ENCODE measurements around the gene BAIAP3. TPM values are rescaled to one million over a fixed set of nuclear protein-coding genes. Genes with fewer than 3 reads are reported as not detected.

Gene BAIAP3
- total and polyA plus RNA-seq, 2 of the 4 experiments (the other 2 are of a cell fraction) = 0.36 to 0.65 TPM

DNA sequence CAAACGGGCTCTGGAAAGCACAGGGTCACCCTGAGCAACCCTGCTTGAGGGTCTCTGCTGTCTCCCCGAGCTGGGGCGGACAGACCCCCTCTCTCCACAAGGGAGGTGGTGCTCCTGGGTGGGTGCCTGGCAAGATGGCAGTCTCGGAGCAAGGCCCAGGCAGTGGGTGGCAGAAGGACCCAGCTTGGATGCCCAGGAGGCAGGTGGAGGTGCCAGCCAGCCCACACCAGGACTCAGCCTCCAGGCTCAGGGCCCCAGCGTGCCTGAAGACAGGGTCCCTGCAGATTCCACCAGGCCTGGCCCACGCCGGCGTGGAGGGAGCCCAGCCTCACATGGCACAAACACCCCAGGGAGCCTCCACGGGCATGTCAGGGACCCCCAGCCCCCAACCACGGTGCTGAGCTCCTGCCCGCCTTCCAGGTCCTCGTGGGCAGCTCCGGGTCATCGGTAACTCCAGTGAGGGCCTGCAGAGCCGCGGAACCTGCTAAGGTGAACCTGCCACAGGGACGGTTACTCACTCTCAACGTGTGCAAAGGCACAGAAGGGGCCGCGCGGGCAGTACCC lies 60.2 kb downstream of the BAIAP3 start:
- Histone ChIP-seq H3K9ac (ENCODE audit: low read depth, low read length) (no peak overlapping the region), H3K18ac (ENCODE audit: low read depth, low read length) (no peak overlapping the region), H2BK5ac (ENCODE audit: low read depth, low read length, poor library complexity, severe bottlenecking) (no peak overlapping the region), H2BK120ac (ENCODE audit: low read depth, low read length) (no peak overlapping the region), H3K56ac (ENCODE audit: extremely low read depth, insufficient read depth, low read length) (no peak overlapping the region), H3K9me3 (ENCODE audit: control insufficient read depth, insufficient read depth, low read length) (no peaks in the 10 kb centered on the region), H3K36me3 (ENCODE audit: control insufficient read depth, insufficient read depth, low read length) (peaks cover 35% of the 10 kb centered on the region), H3K79me1 (ENCODE audit: low read depth in 1 of 2, low read length in 2 of 2) (no peaks in the 10 kb centered on the region), H4K20me1 (ENCODE audit: insufficient read depth, low read length) (no peaks in the 10 kb centered on the region), H4K91ac (ENCODE audit: insufficient read depth, low read depth, low read length) (no peak overlapping the region), H3K27ac (ENCODE audit: insufficient read depth, low read length) (no peak overlapping the region), H2AFZ (replicated peaks; ENCODE audit: low read length, poor library complexity) (no peak overlapping the region), H4K8ac (ENCODE audit: low read depth in 2 of 2, low read length in 2 of 2) (no peak overlapping the region), H2BK15ac (ENCODE audit: low read depth, low read length) (no peak overlapping the region), H4K5ac (ENCODE audit: low read depth, low read length) (no peak overlapping the region), H3K4ac (ENCODE audit: low read depth, low read length) (no peak overlapping the region), H3K27me3 (ENCODE audit: control insufficient read depth, insufficient read depth, low read length) (no peaks in the 10 kb centered on the region), H2AK5ac (ENCODE audit: low read depth, low read length) (no peak overlapping the region), H3K4me1 (ENCODE audit: control insufficient read depth, insufficient read depth, low read length) (no peaks in the 10 kb centered on the region), H3K4me3 (ENCODE audit: insufficient read depth, low read depth, low read length) (no peak overlapping the region), H2AK9ac (replicated peaks; ENCODE audit: low read depth, low read length, poor library complexity) (no peak overlapping the region), H3K23ac (ENCODE audit: low read depth, low read length) (no peak overlapping the region), H3K4me2 (ENCODE audit: low read depth, low read length) (no peak overlapping the region), H3K9me1 (ENCODE audit: insufficient read depth, low read length) (0 out of 2 replicates have a peak, but pooled peaks cover 2% of the 10 kb centered on the region), H3K14ac (replicated peaks; ENCODE audit: low read depth, low read length) (no peak overlapping the region), H2BK20ac (ENCODE audit: low read depth, low read length) (no peak overlapping the region)
- ChIA-PET POLR2A (ENCODE audit: unreplicated experiment) (no interaction called here), CTCF (no interaction called here)
- in situ Hi-C loops (cut with MboI; ENCODE audit: low sequenced_read_pairs) (no loop called here), dilution Hi-C loops (cut with HindIII; ENCODE audit: low sequenced_read_pairs, unreplicated experiment) (no loop called here), intact Hi-C loops (cut with micrococcal nuclease) (no loop called here)
- no peak for TF ChIP-seq POLR2A (IDR thresholded peaks at IDR 0.05; ENCODE audit: low read depth, low read length)
- TF ChIP-seq, protein P1, sequence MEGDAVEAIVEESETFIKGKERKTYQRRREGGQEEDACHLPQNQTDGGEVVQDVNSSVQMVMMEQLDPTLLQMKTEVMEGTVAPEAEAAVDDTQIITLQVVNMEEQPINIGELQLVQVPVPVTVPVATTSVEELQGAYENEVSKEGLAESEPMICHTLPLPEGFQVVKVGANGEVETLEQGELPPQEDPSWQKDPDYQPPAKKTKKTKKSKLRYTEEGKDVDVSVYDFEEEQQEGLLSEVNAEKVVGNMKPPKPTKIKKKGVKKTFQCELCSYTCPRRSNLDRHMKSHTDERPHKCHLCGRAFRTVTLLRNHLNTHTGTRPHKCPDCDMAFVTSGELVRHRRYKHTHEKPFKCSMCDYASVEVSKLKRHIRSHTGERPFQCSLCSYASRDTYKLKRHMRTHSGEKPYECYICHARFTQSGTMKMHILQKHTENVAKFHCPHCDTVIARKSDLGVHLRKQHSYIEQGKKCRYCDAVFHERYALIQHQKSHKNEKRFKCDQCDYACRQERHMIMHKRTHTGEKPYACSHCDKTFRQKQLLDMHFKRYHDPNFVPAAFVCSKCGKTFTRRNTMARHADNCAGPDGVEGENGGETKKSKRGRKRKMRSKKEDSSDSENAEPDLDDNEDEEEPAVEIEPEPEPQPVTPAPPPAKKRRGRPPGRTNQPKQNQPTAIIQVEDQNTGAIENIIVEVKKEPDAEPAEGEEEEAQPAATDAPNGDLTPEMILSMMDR (conservative IDR thresholded peaks at IDR 0.05; ENCODE audit: low read depth, low read length) = no peak
- no peak for TF ChIP-seq USF2 (IDR thresholded peaks at IDR 0.05; ENCODE audit: low read depth, low read length)
- TF ChIP-seq SMC3 (IDR thresholded peaks at IDR 0.05; ENCODE audit: low read depth, low read length) = no peak
- TF ChIP-seq, protein P2, sequence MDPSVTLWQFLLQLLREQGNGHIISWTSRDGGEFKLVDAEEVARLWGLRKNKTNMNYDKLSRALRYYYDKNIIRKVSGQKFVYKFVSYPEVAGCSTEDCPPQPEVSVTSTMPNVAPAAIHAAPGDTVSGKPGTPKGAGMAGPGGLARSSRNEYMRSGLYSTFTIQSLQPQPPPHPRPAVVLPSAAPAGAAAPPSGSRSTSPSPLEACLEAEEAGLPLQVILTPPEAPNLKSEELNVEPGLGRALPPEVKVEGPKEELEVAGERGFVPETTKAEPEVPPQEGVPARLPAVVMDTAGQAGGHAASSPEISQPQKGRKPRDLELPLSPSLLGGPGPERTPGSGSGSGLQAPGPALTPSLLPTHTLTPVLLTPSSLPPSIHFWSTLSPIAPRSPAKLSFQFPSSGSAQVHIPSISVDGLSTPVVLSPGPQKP (IDR thresholded peaks at IDR 0.05; ENCODE audit: borderline replicate concordance, low read depth, low read length) = no peak
- TF ChIP-seq MAZ (IDR thresholded peaks at IDR 0.05; ENCODE audit: borderline replicate concordance, low read depth, low read length) = no peak
- no peak for TF ChIP-seq RFX5 (IDR thresholded peaks at IDR 0.05; ENCODE audit: low read depth, low read length)
- no peak for TF ChIP-seq RAD21 (IDR thresholded peaks at IDR 0.05; ENCODE audit: low read length)
- no peak for TF ChIP-seq NFE2L2 (IDR thresholded peaks at IDR 0.05; ENCODE audit: low read depth, low read length)
- TF ChIP-seq MXI1 (IDR thresholded peaks at IDR 0.05; ENCODE audit: borderline replicate concordance, low read depth, low read length) = no peak
- TF ChIP-seq FOS (IDR thresholded peaks at IDR 0.05; ENCODE audit: low read depth, low read length) = no peak
- no peak for TF ChIP-seq BHLHE40 (IDR thresholded peaks at IDR 0.05; ENCODE audit: low read depth, low read length)
- TF ChIP-seq CEBPB (IDR thresholded peaks at IDR 0.05; ENCODE audit: low read depth, low read length) = no peak
- no peak for TF ChIP-seq CHD1 (IDR thresholded peaks at IDR 0.05; ENCODE audit: low read depth, low read length)
- TF ChIP-seq MAFK (IDR thresholded peaks at IDR 0.05; ENCODE audit: low read depth, low read length) = no peak
- no peak for TF ChIP-seq RCOR1 (IDR thresholded peaks at IDR 0.05; ENCODE audit: insufficient replicate concordance, low read length)
- 83% methylated on average over 1 of the region's 21 CpGs; no CpG with 5 or more reads in 1 of the 2 experiments for WGBS, 2 experiments (ENCODE audit: extremely low coverage in 2 of 2, insufficient read length in 1 of 2)
- ATAC-seq (ENCODE audit: low read depth) (no peak), DNase-seq (no peak)
- no TSS peak for BruUV-seq (replicated peaks)

Data from IMR-90 (cell line).